Stimulated activated CD4-positive, alpha-beta T cell treated with anti-CD3 and anti-CD28 coated beads, Interleukin-1b, Interleukin-23, amount 100 ng/mL, for 4 hours (primary cell): Measurements from ENCODE around the gene THSD4.

ENCODE experiments used
- DNase-seq, 2 donors: peaks; one replicate each; pipeline ENCODE4 v3.0.0-alpha.2; 2020; ENCODE audit warnings: low read depth in 2 of 2

Gene THSD4

GRCh38 chr15:71223516-71223915, 108.2 kb downstream of the THSD4 start:
- DNase-seq, result no peak

DNA sequence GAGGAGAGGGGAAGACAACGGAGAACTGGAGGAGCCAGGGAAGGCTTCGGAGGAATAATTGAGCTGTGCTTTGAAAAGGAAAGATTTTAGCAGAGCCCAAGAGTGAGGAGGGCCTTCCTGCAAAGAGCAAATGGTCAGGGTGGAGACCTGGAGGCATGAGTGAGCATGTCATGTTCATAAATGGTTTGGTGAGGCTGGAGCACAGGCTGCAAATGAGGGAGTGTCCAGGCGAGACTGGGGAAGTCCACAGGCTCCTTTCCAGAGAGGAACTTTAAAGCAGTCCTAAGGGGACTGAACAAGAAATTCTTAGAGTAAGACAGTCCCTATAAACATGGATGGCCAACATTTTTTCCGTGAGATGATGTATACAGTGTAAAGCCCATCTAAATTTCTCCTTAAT, 108.8 kb downstream of the THSD4 start:
- no peak for DNase-seq

DNA sequence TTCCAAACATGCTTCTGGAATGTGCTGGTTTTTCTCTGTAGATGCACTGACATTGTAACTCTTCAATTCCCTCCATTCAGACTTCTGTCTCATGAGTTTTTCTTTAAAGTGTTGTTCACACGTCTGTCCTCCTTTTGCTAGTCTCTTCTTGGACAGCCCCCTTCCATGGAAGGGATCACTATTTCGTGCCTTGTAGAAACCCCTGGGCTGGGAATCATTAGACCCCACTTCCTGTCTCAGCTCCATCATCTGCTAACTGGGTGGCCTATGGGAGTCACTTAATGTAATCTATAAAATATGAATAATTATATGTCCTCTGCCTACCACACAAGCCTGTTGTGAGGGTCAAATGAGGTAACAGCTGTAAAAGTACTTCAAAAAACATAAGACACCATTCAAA, 110.6 kb downstream of the THSD4 start:
- no peak for DNase-seq

GRCh38 chr15:71226536-71227455, 111.5 kb downstream of the THSD4 start:
- DNase-seq, result no peak

DNA sequence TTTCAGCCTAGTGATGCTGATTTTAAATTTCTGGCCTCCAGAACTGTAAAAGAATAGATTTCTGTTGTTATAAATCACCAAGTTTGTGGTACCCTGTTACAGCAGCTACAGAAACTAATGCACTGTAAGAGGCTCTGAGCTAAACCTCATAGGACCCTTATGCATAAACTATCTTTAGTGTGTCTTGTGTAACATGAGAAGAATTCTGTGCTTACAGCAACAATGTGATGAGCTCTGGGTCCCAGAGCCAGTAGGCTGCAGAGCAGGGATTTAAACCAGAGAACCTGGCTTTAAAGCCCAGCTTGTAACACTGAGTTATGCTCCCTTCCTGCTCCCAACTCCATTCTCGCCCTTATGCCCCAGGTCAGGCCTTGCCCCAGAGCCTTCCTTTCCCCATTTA, 113.1 kb downstream of the THSD4 start:
- no peak for DNase-seq

DNA sequence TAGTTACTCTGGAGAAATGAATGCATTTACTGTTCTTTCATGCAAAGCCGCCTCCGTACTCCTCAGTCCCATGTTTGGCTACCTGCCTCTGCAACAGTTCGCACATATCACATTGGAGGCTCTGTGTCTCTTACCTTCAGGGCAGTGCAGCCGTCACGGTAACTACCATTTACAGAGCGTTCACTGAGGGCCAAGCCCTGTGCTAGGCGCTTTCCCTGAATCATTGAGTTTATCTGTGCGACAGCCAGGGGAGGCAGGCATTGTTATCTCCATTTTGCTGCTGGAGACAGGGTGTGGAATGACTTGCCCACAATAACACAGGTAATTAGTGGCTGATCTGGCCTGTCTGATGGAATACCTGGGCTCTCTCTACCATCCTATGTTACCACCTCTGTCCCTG, 115.0 kb downstream of the THSD4 start:
- no peak for DNase-seq

GRCh38 chr15:71231758-71232157, 116.5 kb downstream of the THSD4 start:
- DNase-seq, result no peak

DNA sequence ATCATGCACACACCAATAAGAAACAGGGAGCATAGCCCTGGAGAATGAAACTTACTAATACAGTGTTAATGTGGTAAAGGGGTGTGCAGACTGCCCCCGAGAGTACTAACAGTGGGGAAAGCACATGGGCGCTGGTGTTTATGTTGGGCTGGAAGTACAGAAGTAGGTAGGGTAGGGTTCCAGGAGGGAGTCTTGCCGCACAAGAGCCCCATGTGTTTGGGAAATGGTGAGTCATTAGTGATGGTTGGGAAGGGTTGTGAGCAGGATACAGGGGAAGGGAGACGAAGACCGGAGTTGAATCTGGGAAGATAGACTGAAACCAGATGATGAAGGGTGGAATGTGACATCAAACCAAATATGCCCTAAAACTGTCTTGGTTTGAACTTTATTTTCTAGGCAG, 117.1 kb downstream of the THSD4 start:
- DNase-seq, result no peak

DNA sequence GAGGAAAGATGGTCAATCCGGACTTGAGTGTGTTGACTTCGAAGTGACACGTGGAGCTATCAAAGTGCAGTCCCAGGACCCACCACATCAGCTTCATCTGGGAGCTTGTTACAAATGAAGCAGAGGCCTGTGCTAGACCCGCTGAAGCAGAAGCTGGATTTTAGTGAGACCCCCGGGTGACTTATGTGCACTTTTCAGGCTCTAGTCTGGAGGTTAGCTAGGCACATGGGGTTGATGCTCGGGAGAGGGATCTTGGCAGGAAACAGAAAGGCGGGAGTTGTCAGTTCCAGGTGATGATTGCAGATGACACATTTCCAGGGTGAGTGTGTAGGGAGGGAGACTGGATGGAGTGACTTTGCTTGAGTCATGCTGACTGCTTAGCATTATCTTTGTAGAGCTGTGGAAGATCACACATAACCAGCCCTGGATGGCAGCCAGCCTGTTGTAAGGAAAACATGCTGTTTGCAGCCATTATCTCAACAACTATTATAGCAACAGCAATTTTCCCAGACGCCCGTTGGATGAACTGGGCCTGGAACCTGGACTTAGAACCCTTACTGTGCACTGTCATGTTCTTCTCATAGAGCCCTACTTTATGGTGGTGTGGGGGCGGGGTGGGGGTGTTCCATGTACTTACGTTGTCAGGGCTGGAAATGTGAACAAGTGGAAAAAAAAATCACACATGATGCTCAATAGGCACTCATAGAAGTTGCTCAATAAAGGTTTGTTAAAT, 122.4 kb downstream of the THSD4 start:
- DNase-seq, result no peak

DNA sequence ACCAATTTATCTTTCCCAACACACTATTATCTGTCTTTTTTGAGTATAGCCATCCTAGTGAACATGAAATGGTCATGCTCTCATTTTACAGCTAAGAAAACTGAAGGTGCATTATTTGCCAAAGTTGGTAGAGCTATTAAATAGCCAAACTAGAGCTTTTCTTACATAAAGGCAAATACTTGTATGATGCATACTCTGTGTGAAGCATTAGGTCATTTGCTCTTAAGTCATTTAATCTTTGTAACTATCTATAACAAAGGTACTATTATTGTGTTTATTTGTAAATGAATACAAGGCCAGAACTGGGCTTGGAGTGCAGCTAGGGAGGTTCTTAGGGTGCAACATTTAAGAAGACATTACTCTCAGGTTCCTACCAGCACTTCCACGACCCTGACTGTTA, 123.7 kb downstream of the THSD4 start:
- DNase-seq, result no peak

DNA sequence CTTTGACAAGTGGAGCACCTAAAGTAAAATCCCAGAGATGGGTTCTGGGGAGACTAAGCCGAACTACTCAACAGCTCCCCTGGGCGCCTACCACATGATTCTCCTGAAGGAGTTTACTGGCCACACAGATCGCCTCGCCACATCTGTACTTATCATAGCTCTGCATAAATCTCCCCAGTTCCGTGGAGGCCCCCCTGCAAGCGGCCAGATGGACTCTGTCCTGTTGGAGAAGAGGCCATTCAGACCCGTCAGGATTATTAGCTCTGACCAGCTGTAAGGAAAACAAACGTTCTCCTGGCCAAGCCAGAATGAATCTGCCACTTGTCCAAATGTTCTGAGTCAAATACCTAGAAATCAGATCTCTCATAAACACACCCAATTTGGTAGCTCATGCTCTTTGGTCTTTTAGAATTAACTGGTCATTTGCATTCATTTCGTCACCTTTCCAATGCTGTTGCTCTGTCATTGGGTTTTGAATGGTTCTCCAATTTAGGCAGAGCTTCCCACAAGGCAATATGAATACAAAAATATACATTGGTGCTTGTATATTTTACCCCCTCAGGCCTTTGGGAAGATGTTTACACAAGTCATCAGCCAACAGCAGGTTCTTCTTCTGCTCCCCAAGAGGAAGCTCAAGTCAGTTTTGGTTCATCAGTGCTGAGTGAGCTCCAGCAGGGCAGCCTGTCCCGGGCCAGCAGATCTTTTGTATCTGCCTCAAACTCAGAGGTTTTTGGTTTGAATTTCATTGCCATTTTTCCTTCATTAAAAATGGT, 124.5 kb downstream of the THSD4 start:
- DNase-seq, result no peak

DNA sequence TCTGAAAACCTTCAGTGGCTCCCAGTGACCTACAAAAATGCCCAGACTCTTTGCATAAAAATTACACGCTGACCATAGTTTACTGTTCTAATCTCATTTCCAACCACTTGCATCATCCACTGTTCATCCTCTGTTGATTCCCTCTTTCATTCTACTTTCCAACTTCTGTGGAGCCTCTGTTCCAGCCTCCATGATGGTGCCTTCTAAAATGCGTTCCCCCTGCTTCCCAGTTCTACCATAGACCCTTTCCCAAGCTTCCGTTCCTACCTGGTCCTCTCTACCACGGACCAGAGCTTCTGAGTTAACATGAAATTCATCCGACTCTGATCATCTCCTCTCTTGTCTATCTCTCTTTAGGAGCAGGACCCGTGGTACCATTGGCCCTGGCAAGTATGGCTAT, 127.0 kb downstream of the THSD4 start:
- no peak for DNase-seq

- DNase-seq, result no peak
Measured at GRCh38 chr15:71244250-71244649, 129.0 kb downstream of the THSD4 start.

GRCh38 chr15:71245588-71245987, 130.3 kb downstream of the THSD4 start:
- DNase-seq, result no peak

DNA sequence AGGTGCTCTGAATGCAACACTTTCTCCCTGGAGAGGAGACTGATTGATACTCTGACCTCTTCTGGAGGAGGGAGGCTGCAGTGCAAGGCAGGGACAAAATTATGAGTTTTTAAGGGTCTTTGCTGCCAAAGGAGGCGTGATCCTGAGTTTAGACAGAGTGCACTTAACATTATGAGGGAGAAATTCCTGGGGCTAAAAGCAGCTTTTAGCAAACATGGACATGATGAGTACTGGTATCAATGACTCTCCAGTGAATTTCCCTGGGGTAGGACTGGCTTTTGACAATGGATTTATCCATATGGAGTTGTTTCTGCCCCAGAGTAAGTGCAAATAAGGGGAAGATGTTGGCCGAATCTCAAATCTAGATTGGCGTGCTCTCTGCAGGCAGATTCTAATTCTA, 133.1 kb downstream of the THSD4 start:
- DNase-seq, result no peak

DNA sequence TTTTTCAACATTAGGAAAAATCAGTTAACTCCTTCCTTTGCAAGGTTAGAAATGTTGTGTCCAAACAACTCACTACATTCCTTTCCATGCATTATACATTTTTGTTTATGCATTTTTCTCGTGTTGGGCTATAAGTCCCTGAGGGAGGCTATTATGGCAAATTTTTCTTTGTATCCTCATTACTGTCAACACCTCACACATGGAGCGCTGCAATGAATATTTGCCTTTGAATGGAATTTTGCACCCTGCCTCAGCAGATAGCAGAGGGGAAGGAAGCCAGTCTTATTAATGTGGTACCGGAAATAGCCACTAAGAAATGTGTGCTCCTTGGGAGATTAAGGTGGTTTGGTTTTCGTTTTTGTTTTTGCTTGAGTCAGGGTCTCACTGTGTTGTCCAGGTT, 134.7 kb downstream of the THSD4 start:
- DNase-seq, result no peak

DNA sequence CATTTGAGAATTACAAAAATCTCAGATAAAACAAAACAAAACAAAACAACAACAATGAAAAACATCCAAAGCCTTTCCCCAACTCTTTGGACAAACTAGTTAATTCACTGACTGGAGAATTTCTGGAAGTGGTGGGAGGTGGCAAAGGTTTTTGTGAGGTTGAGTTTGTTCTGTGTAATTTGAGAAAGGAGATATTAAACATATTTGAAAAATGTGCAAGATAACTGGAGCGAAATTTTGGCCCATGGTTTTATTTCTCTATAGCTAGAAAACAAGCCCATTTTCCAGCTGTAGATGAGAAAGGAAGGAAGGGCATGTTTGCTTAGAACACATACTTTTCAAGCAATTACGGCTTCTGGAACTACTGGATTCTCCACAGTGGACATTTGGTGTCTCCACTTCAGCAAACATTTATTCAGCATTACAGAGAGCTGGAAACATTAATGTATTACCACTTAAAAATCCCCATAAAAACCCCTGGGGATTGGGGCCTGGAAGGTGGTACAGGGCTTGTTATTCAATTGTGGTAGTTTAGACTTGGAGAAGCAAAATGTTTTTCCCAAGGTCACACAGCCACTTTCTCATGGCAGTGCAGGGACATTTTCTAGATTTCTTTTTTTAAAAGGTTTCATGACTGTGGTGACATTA, 135.8 kb downstream of the THSD4 start:
- DNase-seq, result no peak

DNA sequence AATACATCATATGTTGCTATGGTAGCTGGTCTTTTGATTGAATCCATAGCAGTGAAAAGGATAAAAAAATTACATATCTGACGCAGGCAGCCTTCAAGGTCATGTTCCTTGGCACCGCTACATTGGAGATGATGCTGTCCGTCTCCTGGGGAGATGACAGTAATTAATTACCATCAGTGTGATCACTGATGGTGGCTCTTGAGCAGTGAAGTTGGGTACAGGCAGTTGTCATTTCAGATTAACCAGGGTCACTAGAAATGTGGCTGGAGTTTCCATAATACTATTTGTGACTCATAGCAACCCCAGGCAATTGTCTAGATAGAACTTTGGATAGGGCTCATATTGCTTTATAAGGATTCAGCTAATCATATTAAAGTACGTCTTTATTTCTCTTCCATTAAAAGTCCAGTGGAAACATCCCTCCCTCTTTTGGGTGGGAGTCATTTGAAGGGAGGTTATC, 136.3 kb downstream of the THSD4 start:
- DNase-seq, result no peak

GRCh38 chr15:71252044-71252739, 136.9 kb downstream of the THSD4 start:
- DNase-seq, result no peak

DNA sequence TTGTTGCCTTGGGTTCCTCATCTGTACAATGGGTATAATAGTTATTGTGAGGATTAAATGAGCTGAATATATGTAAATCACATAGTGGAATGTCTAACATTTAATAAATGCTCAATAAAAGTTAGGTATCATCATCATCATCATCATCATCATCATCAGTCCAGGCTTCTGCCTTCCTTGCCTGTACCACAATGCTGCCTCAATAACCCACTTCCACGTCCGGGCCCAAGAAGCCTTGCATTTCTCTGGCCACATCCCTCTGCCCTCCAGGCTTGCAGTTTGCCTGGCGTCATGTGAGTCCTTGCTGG, 137.4 kb downstream of the THSD4 start:
- DNase-seq, result no peak

DNA sequence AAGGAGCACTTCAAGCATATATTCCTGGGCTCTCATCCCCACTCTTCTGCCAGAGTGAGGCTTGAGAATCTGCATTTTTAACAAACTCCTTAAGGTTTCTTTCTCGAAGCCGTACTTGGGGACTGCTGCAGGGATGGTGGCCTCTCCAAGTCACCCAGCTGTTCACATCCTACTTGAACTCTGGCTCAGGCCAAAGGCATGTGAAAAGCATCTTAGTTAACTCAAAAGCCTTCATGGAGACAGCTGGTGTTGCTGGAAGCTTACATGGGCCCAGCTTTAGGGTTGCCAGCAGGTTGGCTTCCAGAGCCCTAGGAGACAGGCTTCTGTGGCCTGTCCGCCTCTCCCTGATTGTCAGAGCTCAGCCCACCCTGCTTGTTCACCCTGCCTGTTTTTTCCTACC, 139.2 kb downstream of the THSD4 start:
- no peak for DNase-seq
